ENCODE measurements around the gene ASCC2.

The ASCC2 gene

DNA sequence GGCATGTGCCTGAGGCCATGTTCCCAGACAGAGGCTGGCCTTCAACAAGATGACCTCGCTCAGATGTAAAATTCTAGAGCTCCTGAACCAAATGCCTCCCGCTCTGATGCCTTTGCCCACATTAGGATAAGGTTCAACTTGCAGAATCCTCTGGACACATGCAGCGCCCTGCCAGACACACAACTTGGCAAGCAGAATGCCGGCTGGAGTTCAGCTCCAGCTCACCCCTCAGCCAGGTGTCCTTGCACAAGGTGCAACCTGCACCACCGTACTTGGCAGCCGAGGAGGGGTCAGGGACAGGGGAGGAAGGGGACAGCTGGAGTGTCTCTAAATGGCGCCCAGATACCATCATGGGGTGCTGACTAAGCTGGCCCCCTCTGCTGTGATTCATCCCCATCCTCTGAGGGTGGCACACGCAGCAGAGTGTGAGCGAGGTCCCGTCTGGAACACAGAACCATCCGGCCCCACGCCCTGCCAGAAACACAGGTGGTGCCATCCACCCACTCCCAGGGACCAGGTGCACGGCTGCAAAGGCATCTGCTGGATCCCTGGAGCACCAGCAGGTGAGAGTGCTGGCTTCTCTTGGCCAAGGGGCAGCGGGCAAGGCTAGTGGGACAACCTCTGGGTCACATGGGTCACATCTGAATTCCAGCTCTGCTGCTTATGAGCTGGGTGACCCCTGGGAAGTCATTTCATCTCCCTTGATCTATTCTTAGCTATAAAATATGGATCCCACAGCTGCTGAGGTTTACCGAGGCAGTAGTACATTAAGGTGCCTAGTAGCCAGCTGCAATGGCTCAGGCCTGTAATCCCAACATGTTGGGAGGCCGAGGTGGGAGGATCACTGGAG lies 84.0 kb downstream of the ASCC2 start:
- TF ChIP-seq, protein P1, sequence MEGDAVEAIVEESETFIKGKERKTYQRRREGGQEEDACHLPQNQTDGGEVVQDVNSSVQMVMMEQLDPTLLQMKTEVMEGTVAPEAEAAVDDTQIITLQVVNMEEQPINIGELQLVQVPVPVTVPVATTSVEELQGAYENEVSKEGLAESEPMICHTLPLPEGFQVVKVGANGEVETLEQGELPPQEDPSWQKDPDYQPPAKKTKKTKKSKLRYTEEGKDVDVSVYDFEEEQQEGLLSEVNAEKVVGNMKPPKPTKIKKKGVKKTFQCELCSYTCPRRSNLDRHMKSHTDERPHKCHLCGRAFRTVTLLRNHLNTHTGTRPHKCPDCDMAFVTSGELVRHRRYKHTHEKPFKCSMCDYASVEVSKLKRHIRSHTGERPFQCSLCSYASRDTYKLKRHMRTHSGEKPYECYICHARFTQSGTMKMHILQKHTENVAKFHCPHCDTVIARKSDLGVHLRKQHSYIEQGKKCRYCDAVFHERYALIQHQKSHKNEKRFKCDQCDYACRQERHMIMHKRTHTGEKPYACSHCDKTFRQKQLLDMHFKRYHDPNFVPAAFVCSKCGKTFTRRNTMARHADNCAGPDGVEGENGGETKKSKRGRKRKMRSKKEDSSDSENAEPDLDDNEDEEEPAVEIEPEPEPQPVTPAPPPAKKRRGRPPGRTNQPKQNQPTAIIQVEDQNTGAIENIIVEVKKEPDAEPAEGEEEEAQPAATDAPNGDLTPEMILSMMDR (IDR thresholded peaks at IDR 0.05), result no peak

DNA sequence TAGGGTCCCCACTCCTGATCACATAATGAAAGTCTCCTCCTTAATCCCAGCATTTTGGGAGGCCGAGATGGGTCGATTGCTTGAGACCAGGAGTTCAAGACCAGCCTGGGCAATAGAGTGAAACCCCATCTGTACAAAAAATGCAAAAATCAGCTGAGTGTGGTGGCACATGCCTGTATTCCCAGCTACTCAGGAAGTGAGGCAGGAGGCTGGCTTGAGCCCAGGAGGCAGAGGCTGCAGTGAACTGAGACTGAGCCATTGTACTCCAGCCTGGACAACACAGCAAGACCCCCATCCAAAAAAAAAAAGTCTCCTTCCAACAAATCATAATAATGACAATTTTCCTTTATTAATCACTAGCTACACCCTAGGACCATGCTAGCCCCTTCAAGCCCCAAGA lies 86.4 kb downstream of the ASCC2 start:
- TF ChIP-seq, protein P1 (IDR thresholded peaks at IDR 0.05), result no peak

DNA sequence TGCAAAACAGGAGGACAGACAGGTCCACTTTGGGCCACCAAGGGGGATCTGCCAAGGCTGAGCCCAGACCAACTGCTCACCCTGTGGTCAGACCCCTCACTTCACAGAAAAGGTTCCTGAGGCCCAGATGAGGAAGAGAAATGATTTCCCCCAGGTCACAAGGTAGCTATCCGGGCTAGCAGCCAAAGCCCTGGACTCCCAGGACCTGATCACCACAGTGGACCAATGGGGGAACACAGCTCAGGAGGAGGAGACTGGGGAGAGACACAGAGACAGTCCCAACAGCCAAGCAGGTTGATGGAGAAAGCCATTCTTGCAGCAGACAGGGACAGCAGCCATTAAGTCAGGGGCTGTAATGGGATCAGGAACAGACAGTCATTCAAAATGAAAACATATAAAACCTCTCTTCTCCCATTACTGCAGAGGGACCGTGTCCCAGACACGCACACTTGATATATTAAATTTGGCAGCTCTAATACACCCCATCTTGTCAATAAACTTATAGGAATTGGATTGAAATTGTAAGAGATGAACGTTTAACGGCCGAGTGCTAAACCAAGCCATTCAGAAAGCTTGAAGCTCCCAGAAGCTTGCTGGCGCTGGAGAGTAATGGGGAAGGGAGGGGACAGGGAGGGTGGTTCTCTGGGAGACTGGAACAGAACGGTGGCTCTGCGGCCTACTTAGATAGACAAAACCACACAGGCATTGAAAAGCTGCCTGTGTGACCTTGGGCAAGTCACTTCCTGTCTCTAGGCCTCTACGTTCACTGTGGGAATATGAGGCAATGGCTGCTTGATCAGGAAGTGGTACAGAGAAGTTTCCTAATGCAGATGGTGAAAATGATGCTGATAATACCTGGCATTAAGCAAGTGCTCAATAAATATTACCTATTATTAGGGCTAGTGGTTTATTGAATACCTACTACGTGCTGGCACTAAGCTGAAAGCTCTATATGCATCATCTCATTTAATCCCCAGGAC lies 87.2 kb downstream of the ASCC2 start:
- TF ChIP-seq, protein P1 (IDR thresholded peaks at IDR 0.05), result no peak

DNA sequence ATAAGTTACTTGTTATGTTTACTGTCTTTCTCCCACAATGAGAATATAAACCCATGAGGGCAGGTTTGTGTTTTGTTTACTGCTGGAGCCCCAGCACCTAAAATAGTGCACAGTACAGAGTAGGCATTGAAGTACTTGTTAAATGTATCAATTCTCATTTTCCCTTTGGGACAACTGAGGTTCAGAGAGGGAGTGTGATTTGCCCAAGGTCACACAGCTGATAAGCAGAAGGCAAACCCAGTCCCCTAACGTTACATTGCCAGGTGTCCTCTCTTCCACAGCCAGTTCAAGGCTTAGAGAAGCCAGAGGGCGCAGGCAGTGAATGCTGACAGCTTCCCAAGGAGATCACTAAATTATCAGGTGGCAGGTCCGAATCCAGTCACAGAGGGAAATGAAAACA lies 88.0 kb downstream of the ASCC2 start:
- TF ChIP-seq, protein P1 (IDR thresholded peaks at IDR 0.05), result no peak

- TF ChIP-seq, protein P1 (IDR thresholded peaks at IDR 0.05), result no peak
These were observed 89.7 kb downstream of the ASCC2 start for GRCh38 chr22:29748248-29748893.

DNA sequence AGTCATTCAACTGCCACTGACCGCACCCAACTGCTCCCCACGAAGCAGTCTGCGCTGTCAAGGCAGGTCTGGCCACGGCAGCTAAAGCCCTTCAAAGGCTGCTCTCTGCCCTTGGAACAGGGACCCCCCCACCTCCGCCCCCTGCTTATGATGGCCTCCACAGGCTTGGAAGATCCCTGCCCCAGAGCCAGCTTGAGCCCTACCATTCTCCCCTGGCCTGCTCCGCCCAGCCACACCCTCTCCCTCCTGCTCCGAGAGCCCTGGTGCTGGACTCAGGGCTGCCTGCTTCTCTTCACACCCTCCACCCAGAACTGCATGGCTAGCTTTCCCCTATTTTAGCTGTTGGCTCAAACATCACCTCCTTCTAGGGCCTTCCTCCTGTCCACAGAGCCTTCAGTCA lies 90.2 kb downstream of the ASCC2 start:
- TF ChIP-seq, protein P1 (IDR thresholded peaks at IDR 0.05), result no peak

- TF ChIP-seq, protein P1 (IDR thresholded peaks at IDR 0.05), result no peak
These were observed 93.2 kb downstream of the ASCC2 start for GRCh38 chr22:29744902-29745301.

Data from LNCAP (cell line).